Measurements from ENCODE around the gene NTN1.
"Not testable (repeated sequence)": the region's sequence is repeated elsewhere in the genome, so short reads cannot be mapped to it uniquely, and the experiment has no call there.

NTN1 gene

GRCh38 chr17:9086577-9086976, 65.3 kb downstream of the NTN1 start:
- DNase-seq (ENCODE audit: low read depth in 2 of 2): no peak

DNA sequence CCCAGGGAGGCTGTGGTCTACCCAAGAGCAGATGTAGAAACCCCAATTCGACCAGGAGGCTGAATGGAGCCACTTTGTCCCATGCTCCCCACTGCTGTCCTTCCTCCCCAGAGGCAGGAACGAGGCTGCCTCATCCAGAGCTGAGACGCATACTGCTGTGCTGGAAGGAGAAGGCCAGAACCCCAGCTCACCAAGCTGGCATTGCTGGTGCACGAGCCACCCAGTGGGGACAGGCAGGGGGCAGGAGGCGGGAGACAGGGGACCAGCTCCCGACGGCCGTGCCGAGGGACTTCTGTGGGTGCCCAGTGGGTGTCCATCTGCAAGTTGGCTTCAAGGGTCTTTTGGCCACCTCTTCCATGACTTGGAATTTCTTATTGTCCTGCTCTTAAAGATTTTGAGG, 66.6 kb downstream of the NTN1 start:
- no peak for DNase-seq (ENCODE audit: low read depth in 2 of 2)

- no peak for DNase-seq (ENCODE audit: low read depth in 2 of 2)
These were observed 69.4 kb downstream of the NTN1 start for GRCh38 chr17:9090641-9091096.

DNA sequence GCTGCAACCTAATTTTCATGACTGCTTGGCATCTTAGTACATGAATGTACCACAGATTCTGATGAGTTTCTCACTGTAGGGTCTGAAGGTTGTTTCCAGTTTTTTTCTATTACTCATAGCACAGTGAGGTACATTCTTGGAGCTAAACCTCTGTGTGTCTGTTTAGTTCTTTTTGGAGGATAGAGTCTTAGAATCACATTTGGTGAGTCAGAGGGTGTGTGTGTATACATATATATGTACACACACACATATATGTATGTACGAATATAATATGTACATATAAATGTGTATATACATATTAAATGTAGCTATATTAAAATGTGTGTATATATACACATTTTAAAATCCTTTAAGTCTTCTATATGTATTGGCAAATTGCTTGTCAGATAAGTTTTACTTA, 72.9 kb downstream of the NTN1 start:
- DNase-seq (ENCODE audit: low read depth in 2 of 2): no peak

DNA sequence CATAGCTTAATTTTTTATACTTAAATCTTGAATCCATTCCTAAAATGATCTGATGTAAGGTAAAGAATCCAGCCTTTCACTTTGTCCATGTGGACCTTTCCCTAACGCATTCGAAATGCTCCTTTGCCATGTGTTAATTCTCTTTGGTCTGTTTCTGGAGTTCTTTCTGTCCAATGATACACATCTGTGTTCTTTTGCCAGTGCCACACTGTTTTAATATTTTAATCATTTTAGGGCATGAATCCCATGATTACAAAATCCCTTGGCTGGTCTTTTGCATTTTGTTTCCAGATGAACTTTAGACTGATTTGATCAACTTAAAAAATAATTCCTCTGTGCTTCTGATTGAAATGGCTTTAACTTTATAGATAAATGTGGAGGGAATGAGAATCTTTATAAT, 74.1 kb downstream of the NTN1 start:
- DNase-seq (ENCODE audit: low read depth in 2 of 2): no peak

DNA sequence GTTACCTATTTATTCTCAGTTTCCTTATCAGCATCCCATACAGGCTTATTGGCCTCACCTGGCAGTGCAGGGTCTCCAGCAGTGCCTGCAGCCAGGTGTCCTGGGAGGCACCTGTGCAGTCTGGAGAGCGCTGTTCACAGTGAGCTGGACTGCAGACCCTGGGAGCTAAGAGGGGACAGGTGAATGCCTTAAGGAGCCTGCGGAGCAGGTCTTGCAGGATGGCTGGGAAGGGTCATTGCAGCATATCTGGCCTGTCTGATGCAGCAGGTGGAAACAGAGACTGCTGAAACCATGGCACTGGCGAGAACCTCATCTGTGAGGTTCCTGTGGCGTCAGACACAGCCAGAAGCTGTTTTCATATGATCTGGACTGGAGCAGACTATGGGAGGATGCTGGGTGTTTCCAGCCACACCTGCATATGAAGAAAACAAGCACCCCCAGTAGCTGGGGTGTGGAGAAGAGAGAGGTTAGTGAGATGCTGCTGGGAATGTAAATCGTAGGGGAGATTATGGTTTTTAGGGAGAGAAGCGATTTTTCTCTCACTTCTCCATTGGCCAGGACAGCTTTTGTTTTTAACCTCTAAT, 77.0 kb downstream of the NTN1 start:
- DNase-seq (ENCODE audit: low read depth in 2 of 2): no peak

DNA sequence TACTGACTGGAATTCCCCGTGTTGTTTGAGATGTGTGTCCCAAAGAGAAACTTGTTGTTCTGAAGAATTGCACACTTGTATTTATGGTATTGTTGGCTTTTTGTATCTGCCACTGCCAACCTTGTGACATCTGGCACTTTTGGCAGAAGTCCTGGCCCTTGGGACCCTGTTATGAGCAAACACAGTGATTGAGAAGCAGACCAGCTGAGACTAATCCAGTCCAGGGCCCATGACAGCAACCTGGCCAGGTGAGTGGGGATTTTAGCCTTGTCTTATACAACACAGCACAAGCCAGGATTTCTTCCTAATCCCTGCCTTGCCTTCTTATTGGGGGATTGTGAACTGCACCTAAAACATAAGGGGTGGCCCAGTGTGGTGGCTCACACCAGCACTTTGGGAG, 80.0 kb downstream of the NTN1 start:
- DNase-seq (ENCODE audit: low read depth in 2 of 2): no peak

DNA sequence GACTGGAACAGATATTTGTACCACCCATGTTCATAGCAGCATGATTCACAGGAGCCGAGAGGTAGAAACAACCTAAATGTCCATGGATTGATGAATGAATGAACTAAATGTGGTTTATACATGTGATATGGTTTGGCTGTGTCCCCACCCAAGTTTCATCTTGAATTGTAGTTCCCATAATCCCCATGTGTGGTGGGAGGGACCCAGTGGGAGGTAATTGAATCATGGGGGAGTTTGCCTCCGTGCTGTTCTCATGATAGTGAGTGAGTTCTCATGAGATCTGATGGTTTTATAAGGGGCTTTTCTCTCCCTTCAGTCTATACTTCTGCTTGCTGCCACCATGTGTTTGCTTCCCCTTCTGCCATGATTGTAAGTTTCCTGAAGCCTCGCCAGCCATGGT, 81.9 kb downstream of the NTN1 start:
- DNase-seq (ENCODE audit: low read depth in 2 of 2): not testable (repeated sequence)

GRCh38 chr17:9104370-9105041, 83.2 kb downstream of the NTN1 start:
- DNase-seq (ENCODE audit: low read depth in 2 of 2): no peak

- no peak for DNase-seq (ENCODE audit: low read depth in 2 of 2)
These were observed 84.0 kb downstream of the NTN1 start for GRCh38 chr17:9105068-9105868.

DNA sequence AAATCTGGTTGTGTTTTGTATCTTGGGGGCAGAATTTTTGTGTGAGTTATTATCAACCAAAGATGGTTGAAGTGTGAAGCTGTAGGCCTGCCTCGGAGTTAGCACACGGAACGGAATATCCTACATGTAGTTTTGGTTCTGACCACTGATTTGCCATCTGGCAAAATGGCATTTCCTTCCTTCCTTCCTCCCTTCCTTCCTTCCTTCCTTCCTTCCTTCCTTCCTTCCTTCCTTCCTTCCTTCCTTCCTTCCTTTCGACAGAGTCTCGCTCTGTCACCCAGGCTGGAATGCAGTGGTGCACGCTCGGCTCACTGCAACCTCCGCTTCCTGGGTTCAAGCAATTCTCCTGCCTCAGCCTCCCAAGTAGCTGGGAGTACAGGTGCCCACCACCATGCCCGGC, 85.0 kb downstream of the NTN1 start:
- DNase-seq (ENCODE audit: low read depth in 2 of 2): not testable (repeated sequence)

DNA sequence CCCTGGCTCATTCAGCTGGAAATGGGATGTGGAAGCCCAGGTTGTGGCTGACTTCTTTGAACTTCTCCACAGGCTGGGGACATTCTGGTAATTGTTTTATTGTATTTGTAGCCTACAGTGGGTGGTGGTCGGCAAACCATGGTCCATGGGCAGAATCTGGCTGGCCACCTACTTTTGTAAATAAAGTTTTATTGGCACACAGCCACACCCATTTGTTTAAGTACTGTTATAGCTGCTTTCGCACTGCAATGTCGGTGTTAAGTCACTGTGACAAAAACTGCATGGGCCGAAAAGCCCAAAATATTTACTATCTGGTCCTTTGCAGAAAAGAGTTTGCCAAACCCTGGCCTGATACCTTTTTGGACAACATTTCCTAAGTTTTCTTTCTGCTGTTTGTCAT, 86.2 kb downstream of the NTN1 start:
- no peak for DNase-seq (ENCODE audit: low read depth in 2 of 2)

- no peak for DNase-seq (ENCODE audit: low read depth in 2 of 2)
These were observed 86.8 kb downstream of the NTN1 start for GRCh38 chr17:9108146-9108545.

DNA sequence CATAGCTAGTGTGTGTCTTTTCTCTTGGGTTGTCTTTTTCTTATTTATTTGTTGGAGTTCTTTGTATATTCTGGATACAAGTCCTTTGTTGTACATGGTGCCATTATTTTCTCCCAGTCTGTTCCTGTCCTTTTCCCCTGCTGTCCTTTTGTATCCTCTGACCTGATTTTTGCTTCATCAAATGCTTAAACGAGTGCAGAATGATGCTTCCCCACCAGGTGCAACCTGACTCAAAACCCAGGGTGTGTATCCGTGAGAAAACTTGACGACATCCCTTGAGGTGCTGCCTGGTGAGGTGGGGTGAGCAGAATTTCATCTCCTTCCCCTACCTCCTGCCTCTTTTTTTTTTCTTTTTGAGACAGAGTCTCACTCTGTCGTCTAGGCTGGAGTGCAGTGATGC, 88.6 kb downstream of the NTN1 start:
- no peak for DNase-seq (ENCODE audit: low read depth in 2 of 2)

GRCh38 chr17:9110501-9110900, 89.2 kb downstream of the NTN1 start:
- no peak for DNase-seq (ENCODE audit: low read depth in 2 of 2)

- DNase-seq (ENCODE audit: low read depth in 2 of 2): peak; percentile 2 to 13
These were observed 94.2 kb downstream of the NTN1 start for GRCh38 chr17:9115214-9116191.

GRCh38 chr17:9116311-9116835, 95.1 kb downstream of the NTN1 start:
- no peak for DNase-seq (ENCODE audit: low read depth in 2 of 2)

DNA sequence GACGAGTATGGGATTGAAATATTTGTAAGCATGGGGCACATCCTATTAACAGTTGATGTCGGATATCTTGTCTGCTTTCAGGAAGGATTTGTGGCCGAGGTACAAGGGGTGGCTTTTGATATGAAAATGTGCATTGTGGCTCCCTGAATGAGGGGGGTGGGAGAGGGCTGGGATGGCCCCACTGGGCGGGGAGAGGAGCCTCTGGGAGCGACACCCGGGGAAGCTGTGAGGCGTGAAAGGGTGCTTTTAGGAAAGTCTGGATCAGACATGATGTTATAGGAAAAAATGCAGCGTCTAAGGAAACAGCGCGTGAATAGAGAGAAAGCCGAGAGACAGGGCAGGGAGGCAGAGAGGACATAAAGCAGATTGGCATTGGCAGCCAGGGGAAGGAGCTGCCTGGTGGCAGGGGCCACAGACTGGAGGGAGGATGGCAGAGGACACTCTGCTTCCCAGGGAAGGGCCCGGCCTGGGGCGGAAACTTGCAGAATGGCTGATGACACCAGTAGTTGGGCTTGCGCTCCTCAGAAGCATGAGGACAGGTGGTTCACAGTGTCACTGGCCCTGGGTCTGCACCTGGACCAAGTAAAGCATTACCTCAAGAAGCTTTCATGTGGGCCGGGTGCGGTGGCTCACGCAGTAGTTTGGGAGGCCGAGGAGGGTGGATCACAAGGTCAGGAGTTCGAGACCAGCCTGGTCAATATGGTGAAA, 95.7 kb downstream of the NTN1 start:
- DNase-seq (ENCODE audit: low read depth in 2 of 2): no peak

DNA sequence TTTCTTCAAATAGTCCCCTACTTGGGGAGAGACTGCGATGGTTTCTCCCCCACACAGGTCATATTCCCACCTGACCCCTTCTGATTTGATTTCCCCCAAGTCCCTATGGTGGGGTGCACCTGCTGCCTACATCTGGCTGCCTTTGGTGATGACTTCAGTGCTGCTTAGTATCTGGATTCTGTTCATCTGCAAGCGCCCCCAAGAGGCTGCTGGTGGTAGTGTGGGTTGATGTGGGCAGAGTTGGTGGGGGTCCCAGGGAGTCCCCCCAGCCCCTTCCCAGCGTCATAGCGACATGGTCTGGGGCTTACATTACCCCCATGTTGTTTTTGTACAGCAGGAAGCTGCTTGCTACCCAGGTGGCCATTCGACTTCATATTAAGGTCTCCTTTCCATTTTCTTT, 99.2 kb downstream of the NTN1 start:
- no peak for DNase-seq (ENCODE audit: low read depth in 2 of 2)

- no peak for DNase-seq (ENCODE audit: low read depth in 2 of 2)
These were observed 100.0 kb downstream of the NTN1 start for GRCh38 chr17:9121186-9121820.

All from stimulated activated CD8-positive, alpha-beta memory T cell treated with anti-CD3 and anti-CD28 coated beads, Interleukin-7, amount 100 ng/mL, for 1 hour (primary cell).